Natural killer cell (primary cell): ENCODE measurements around the gene FOXF1. TPM values are rescaled to one million over a fixed set of nuclear protein-coding genes. Genes with fewer than 3 reads are reported as not detected.

Experiments used
- ATAC-seq, 3 donors: fragments of 150-1000 bp in 2 of 3; fragments of 200-7000 bp in 1 of 3; cut with Tn5 transposase; 1 replicate in 1 of 3; 2 replicates in 2 of 3; pipeline ENCODE4 v1.10.0; 2021; ENCODE audit warnings: mild to moderate bottlenecking in 2 of 3, moderate library complexity in 2 of 3
- DNase-seq, 2 donors: peaks; one replicate each; pipeline versions ENCODE4 v3.0.0 to v3.0.0-alpha.2; 2013 to 2021; ENCODE audit warnings: mixed read lengths in 1 of 2
- H3K27ac ChIP-seq: one replicate; pipeline ENCODE4 v1.5.1; 2013; ENCODE audit warnings: mild to moderate bottlenecking, low read length
- H3K27me3 ChIP-seq: one replicate; pipeline ENCODE4 v1.6.1; 2013; ENCODE audit warnings: low read length; ENCODE audit not compliant: control insufficient read depth, insufficient read depth
- H3K36me3 ChIP-seq: one replicate; pipeline ENCODE4 v1.6.1; 2013; ENCODE audit warnings: low read length; ENCODE audit not compliant: control insufficient read depth, insufficient read depth
- H3K4me1 ChIP-seq: one replicate; pipeline ENCODE4 v1.6.1; 2013; ENCODE audit warnings: low read length; ENCODE audit not compliant: control insufficient read depth, insufficient read depth
- H3K4me3 ChIP-seq: one replicate; pipeline ENCODE4 v1.5.1; 2013; ENCODE audit warnings: low read length
- H3K9me3 ChIP-seq: one replicate; pipeline ENCODE4 v1.6.1; 2013; ENCODE audit warnings: low read length; ENCODE audit not compliant: control insufficient read depth, insufficient read depth
- H3K27ac Mint-ChIP-seq, 2 donors: one replicate each; pipeline ENCODE4 v1.8.0; 2022; ENCODE audit warnings: mild to moderate bottlenecking in 2 of 2, mixed read lengths in 2 of 2, moderate library complexity in 1 of 2
- H3K27me3 Mint-ChIP-seq, 2 donors: one replicate each; pipeline ENCODE4 v1.8.0; 2022; ENCODE audit warnings: low read depth in 2 of 2, mixed read lengths in 2 of 2
- H3K36me3 Mint-ChIP-seq: one replicate; pipeline ENCODE4 v1.8.0; 2022; ENCODE audit warnings: mixed read lengths
- H3K4me1 Mint-ChIP-seq, 2 donors: one replicate each; pipeline ENCODE4 v1.8.0; 2022; ENCODE audit warnings: mixed read lengths in 2 of 2
- H3K4me3 Mint-ChIP-seq: one replicate; pipeline ENCODE4 v1.8.0; 2022; ENCODE audit warnings: mild to moderate bottlenecking, moderate library complexity, mixed read lengths
- H3K9me3 Mint-ChIP-seq, 2 donors: one replicate each; pipeline ENCODE4 v1.8.0; 2022; ENCODE audit warnings: mixed read lengths in 2 of 2
- CTCF ChIP-seq: fragments of 200-600 bp; IDR thresholded peaks from one replicate; pipeline ENCODE4 v1.8.0; 2022; ENCODE audit warnings: antibody characterized with exemption
- WGBS: methylation state at CpG from one replicate; pipeline ENCODE4 v1.1.7; 2013; ENCODE audit warnings: missing lambda C conversion rate; ENCODE audit not compliant: insufficient coverage; 5-methylcytosine and 5-hydroxymethylcytosine counted together
- intact Hi-C: fragments of 100-400 bp; cut with micrococcal nuclease; formaldehyde crosslinking; loops from one replicate; pipeline ENCODE4 v1.14.2; 2022
- total RNA-seq, 4 donors: library from RNA; stranded (reverse); fragments of 120-200 nt in 1 of 4; gene quantifications; one replicate each; pipeline versions ENCODE4 v1.2.3 to v1.2.4, GENCODE V29; 2013 to 2022

FOXF1 gene
- total RNA-seq, 3 donors from 2014 or later (not counting 1 experiment from before 2014, with no cell fraction given) = not detected

GRCh38 chr16:86516623-86517003 is 6.3 kb downstream of the FOXF1 start:
- DNase-seq (no peak), ATAC-seq (no peak)
- no peak overlapping the region for H3K27ac Mint-ChIP-seq
- H3K9me3 Mint-ChIP-seq = no peaks in the 10 kb centered on the region
- H3K36me3 Mint-ChIP-seq = no peaks in the 10 kb centered on the region
- no peaks in the 10 kb centered on the region for H3K36me3 ChIP-seq
- no peak for TF ChIP-seq CTCF
- H3K4me1 ChIP-seq = peaks cover 11% of the 10 kb centered on the region
- no peaks in the 10 kb centered on the region for H3K9me3 ChIP-seq
- peaks cover 0 to 16% of the 10 kb centered on the region in 2 donors for H3K4me1 Mint-ChIP-seq
- intact Hi-C loops = no loop called here
- WGBS = 6% methylated on average over 29 of the region's 29 CpGs
- peaks cover 50% of the 10 kb centered on the region for H3K27me3 ChIP-seq
- H3K4me3 Mint-ChIP-seq = no peak overlapping the region
- H3K4me3 ChIP-seq = no peak overlapping the region
- H3K27me3 Mint-ChIP-seq = peaks cover 63 to 74% of the 10 kb centered on the region in 2 donors
- H3K27ac ChIP-seq = no peak overlapping the region

GRCh38 chr16:86517033-86517432 is 6.7 kb downstream of the FOXF1 start:
- Mint-ChIP-seq H3K4me1 (peaks cover 0 to 13% of the 10 kb centered on the region in 2 donors), H3K9me3 (no peaks in the 10 kb centered on the region), H3K4me3 (no peak overlapping the region), H3K27me3 (peaks cover 61 to 74% of the 10 kb centered on the region in 2 donors), H3K36me3 (no peaks in the 10 kb centered on the region), H3K27ac (no peak overlapping the region)
- Histone ChIP-seq H3K4me3 (no peak overlapping the region), H3K36me3 (no peaks in the 10 kb centered on the region), H3K4me1 (peaks cover 11% of the 10 kb centered on the region), H3K27ac (no peak overlapping the region), H3K27me3 (peaks cover 46% of the 10 kb centered on the region), H3K9me3 (no peaks in the 10 kb centered on the region)
- no peak for DNase-seq
- intact Hi-C loops = no loop called here
- no peak for ATAC-seq
- no peak for TF ChIP-seq CTCF
- WGBS = 40% methylated on average over 7 of the region's 9 CpGs

- H3K4me3 ChIP-seq = no peak overlapping the region
- H3K27me3 ChIP-seq = peaks cover 42% of the 10 kb centered on the region
- H3K36me3 ChIP-seq = no peaks in the 10 kb centered on the region
- Mint-ChIP-seq H3K27ac (no peak overlapping the region), H3K27me3 (peaks cover 60 to 73% of the 10 kb centered on the region in 2 donors), H3K4me1 (peaks cover 0 to 13% of the 10 kb centered on the region in 2 donors), H3K36me3 (no peaks in the 10 kb centered on the region), H3K9me3 (no peaks in the 10 kb centered on the region), H3K4me3 (no peak overlapping the region)
- ATAC-seq (no peak), DNase-seq (peak in 1 of 2 donors; percentile 28)
- 26% methylated on average over 17 of the region's 17 CpGs for WGBS
- no peak for TF ChIP-seq CTCF
- H3K27ac ChIP-seq = no peak overlapping the region
- H3K9me3 ChIP-seq = no peaks in the 10 kb centered on the region
- H3K4me1 ChIP-seq = peaks cover 11% of the 10 kb centered on the region
- intact Hi-C loops = no loop called here
Measured at GRCh38 chr16:86517652-86518258, 7.4 kb downstream of the FOXF1 start.
